Stomach (tissue), 4 donors: ENCODE measurements around the gene TSPAN3.

ENCODE experiments used
- EP300 ChIP-seq: sonication (generic); formaldehyde crosslinking; IDR thresholded peaks from one replicate; pipeline ENCODE4 v1.6.1; 2017; ENCODE audit warnings: antibody characterized with exemption
- POLR2A ChIP-seq, 4 donors: fragments of 450-650 bp; IDR thresholded peaks; one replicate each; pipeline ENCODE4 v1.6.1; 2016; ENCODE audit warnings: antibody characterized with exemption in 4 of 4, control low read depth in 2 of 4, mild to moderate bottlenecking in 1 of 4, moderate library complexity in 1 of 4
- POLR2AphosphoS5 ChIP-seq, 3 donors: sonication (generic); formaldehyde crosslinking; IDR thresholded peaks; one replicate each; pipeline ENCODE4 v1.6.1; 2016; ENCODE audit warnings: antibody characterized with exemption in 3 of 3
- TF ChIP-seq, protein P1 (sequence below), 7 experiments: fragments of 450-650 bp in 4 of 7; fragments of 200-600 bp in 3 of 7; sonication (generic) in 3 of 7; IDR thresholded peaks; one replicate each; pipeline ENCODE4 v1.5.1; 2016 to 2019; ENCODE audit warnings: antibody characterized with exemption in 7 of 7, control low read depth in 2 of 7, mild to moderate bottlenecking in 1 of 7

DNA sequence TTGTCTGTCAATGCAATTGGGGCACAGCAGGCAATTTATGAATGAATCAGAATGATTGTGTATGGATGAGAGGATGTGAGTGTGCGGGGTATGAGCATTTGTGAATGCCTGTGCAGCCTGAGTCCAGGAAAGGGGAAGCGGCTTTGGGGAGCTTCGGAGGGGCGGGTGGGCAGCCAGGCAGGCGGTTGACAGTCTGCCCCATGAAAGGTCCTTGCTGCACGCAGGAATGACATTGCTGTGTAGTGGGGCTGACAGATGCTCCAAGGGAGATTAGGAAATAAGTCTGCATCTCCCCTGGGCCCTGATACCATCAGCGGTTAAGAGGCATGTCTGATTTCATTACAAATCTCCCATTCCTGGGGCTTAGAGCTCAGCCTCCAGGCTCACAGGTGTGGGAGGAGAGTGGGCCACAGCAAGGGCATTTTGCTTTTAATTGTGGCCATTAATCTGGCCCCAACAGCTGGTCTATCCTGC lies 26.4 kb upstream of the TSPAN3 start:
- TF ChIP-seq POLR2A (IDR thresholded peaks at IDR 0.05) (no peak), POLR2AphosphoS5 (IDR thresholded peaks at IDR 0.05) (no peak), EP300 (no peak)
- TF ChIP-seq, protein P1, sequence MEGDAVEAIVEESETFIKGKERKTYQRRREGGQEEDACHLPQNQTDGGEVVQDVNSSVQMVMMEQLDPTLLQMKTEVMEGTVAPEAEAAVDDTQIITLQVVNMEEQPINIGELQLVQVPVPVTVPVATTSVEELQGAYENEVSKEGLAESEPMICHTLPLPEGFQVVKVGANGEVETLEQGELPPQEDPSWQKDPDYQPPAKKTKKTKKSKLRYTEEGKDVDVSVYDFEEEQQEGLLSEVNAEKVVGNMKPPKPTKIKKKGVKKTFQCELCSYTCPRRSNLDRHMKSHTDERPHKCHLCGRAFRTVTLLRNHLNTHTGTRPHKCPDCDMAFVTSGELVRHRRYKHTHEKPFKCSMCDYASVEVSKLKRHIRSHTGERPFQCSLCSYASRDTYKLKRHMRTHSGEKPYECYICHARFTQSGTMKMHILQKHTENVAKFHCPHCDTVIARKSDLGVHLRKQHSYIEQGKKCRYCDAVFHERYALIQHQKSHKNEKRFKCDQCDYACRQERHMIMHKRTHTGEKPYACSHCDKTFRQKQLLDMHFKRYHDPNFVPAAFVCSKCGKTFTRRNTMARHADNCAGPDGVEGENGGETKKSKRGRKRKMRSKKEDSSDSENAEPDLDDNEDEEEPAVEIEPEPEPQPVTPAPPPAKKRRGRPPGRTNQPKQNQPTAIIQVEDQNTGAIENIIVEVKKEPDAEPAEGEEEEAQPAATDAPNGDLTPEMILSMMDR (IDR thresholded peaks at IDR 0.05) = no peak
